HG02678 (cell line): ENCODE results near the gene PARP8.

Experiments
- ATAC-seq: cut with Tn5 transposase; IDR thresholded peaks from one replicate; pipeline ENCODE4 v1.9.1; 2021; ENCODE audit warnings: mild to moderate bottlenecking, moderate library complexity; ENCODE audit not compliant: unreplicated experiment

The PARP8 gene

GRCh38 chr5:50726475-50727148 is 60.2 kb downstream of the PARP8 start:
- no peak for ATAC-seq

- ATAC-seq: peak; percentile 60
These were observed 60.7 kb downstream of the PARP8 start for GRCh38 chr5:50727149-50727496.

- ATAC-seq: no peak
These were observed 61.4 kb downstream of the PARP8 start for GRCh38 chr5:50727845-50728244.

GRCh38 chr5:50730336-50730735 is 63.9 kb downstream of the PARP8 start:
- ATAC-seq: no peak

- ATAC-seq: no peak
These were observed 64.4 kb downstream of the PARP8 start for GRCh38 chr5:50730841-50731240.

- no peak for ATAC-seq
These were observed 67.3 kb downstream of the PARP8 start for GRCh38 chr5:50733741-50734140.

- no peak for ATAC-seq
These were observed 72.4 kb downstream of the PARP8 start for GRCh38 chr5:50738864-50739263.

GRCh38 chr5:50740832-50741231 is 74.4 kb downstream of the PARP8 start:
- ATAC-seq: no peak

GRCh38 chr5:50744776-50745175 is 78.3 kb downstream of the PARP8 start:
- ATAC-seq: peak; percentile 69

GRCh38 chr5:50745221-50745910 is 78.9 kb downstream of the PARP8 start:
- ATAC-seq: no peak

- ATAC-seq: no peak
These were observed 82.7 kb downstream of the PARP8 start for GRCh38 chr5:50749181-50749580.

- no peak for ATAC-seq
These were observed 83.4 kb downstream of the PARP8 start for GRCh38 chr5:50749873-50750272.

GRCh38 chr5:50751064-50751657 is 84.7 kb downstream of the PARP8 start:
- peak; percentile 95 for ATAC-seq

- ATAC-seq: no peak
These were observed 86.4 kb downstream of the PARP8 start for GRCh38 chr5:50752800-50753199.

- ATAC-seq: no peak
These were observed 93.3 kb downstream of the PARP8 start for GRCh38 chr5:50759526-50760270.

GRCh38 chr5:50763351-50763750 is 96.9 kb downstream of the PARP8 start:
- no peak for ATAC-seq

- no peak for ATAC-seq
These were observed 97.4 kb downstream of the PARP8 start for GRCh38 chr5:50763846-50764245.

GRCh38 chr5:50766042-50766441 is 99.6 kb downstream of the PARP8 start:
- no peak for ATAC-seq

GRCh38 chr5:50766462-50766861 is 100.0 kb downstream of the PARP8 start:
- no peak for ATAC-seq

- ATAC-seq: no peak
These were observed 100.5 kb downstream of the PARP8 start for GRCh38 chr5:50766967-50767366.

GRCh38 chr5:50767588-50767987 is 101.2 kb downstream of the PARP8 start:
- no peak for ATAC-seq

GRCh38 chr5:50768634-50769033 is 102.2 kb downstream of the PARP8 start:
- no peak for ATAC-seq
